Raji (cell line): ENCODE results near the gene COPS7B.

Experiments
- POLR2A ChIP-seq: IDR thresholded peaks from 2 replicates; pipeline ENCODE4 v1.6.1; 2011; ENCODE audit warnings: low read depth, low read length, control low read depth; ENCODE audit not compliant: insufficient read depth

COPS7B gene

DNA sequence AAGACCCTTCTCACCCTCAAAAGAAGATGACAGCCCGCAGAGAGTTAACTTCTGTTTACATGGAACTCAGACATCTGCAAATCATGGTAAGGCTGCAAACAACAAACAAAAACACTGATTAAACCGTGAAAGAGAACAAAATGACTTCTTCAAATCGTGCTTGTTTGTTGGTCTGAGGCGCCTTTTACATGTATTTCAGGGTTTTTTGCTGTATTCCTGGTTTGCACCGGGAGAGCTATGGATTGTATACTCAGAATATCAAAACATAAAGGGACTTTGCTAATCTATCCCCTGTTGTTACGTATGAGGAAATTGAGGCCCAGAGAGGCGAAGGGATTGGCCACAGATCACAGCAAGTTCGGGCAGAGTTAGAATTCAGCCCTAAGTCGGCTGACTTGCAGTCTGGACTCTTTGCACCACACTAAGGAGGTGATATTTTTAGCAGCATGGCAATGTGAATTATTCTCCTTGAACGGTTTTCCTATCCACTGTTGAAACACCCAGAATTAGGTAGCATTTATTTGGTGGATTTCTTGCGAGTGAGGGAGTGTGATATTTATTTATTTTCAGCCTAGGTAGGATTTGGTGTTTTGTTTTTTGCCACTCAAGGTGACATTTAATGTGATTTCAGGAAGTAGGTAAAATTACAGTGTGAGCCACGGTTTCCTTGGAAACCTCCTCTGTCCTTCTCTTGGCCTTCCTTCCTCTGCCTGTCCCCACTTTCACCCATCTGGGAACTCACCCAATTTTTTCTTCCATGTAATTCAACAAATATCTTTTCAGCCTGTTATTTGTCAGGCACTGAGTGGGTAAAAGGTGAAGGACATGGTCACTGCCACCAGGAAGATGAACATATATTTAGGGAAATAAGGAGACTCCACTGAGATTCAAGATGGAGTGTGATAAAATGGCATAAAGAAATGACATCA lies 4.2 kb upstream of the COPS7B start:
- no peak for TF ChIP-seq POLR2A

DNA sequence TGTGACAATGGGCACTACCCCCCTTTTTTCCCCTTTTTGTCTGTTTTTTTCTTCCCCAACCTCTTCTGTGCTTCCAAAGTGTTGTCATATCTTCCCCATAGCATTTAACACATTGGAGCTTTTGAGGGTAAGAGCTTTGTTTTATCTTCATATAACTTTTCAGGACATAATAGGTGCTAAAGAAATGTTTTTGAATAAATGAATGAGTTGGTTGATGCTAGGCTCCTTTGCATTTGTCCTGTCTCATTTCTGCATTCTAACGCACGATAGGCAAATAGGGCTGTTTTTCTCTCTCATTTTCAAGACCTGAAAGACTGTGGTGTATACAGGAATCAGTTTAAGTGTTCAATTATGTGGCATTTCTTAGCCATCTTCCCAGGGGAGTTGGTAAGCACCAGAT lies 832 bp upstream of the COPS7B start:
- TF ChIP-seq POLR2A, result no peak

DNA sequence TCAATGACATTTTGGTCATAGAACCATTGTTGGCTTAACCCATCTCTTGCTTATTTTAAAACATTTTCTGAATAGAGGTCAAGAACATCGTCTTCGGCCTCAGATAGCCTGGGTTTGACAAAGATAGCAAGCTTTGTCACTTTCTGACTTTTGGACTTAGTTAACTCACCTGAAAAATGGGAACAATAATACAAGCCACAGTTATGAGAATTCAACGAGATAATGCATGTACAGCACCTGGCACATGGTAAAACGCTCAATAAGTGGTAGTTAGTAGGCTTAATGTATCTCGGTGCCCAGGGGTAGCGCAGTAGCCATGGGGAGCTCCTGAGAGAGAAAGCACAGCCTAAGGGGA lies 446 bp upstream of the COPS7B start:
- TF ChIP-seq POLR2A, result no peak

DNA sequence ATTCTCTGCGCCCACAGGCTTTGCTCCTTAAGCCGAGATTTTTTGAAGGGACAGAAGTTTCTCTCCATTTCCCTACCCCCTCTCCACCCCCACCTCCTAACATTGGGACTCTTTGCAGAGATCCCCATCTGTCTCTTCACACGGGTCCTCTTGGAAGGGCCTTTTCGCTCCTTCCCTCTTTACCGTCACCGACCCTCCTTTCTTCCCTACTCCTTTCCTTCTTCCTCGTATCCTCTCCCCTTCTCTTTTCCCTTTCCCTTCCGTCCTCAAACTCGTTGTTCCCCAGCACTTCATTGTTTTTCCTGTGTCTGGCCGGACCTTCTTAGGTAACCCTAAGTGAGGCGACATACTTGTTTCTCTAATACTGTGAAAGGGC lies 660 bp downstream of the COPS7B start:
- TF ChIP-seq POLR2A, result no peak

DNA sequence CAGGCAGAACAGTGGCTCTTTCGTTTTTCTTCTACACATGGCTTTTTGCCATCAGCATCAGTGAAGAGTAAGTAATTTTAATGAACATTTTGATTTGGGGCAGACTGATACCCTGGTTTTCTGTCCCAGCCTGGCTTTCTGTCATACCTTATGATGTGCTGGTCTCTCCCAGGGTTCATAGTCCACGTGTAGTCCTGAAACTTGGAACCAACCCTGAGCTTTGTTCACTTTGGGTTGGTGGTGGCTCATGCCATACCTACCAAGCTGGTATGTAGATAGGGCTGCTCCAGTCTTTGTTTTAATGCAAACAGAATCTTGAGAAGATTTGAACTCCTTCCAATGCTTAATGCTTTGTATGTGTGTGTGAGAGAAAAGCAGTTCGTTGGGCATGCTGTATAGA lies 4.9 kb downstream of the COPS7B start:
- TF ChIP-seq POLR2A, result no peak

DNA sequence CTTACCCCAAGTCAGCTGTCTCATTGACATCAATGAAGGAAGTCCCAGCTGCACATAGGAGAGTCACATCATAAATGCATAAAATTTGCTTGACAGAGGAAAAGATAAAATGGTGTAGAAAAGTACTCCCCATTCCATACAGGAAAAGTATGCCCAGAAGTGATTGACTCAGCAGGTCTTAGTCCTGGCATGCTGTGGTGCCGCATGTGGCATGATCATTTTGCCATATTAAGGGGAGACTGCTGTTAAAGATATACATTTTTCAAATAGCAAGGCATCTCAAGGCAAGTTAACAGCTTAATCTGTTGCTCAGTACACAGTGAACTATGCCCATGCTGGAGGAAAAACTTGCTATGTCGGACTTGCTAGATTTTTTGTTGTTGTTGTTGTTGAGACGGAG lies 8.1 kb downstream of the COPS7B start:
- TF ChIP-seq POLR2A, result no peak

DNA sequence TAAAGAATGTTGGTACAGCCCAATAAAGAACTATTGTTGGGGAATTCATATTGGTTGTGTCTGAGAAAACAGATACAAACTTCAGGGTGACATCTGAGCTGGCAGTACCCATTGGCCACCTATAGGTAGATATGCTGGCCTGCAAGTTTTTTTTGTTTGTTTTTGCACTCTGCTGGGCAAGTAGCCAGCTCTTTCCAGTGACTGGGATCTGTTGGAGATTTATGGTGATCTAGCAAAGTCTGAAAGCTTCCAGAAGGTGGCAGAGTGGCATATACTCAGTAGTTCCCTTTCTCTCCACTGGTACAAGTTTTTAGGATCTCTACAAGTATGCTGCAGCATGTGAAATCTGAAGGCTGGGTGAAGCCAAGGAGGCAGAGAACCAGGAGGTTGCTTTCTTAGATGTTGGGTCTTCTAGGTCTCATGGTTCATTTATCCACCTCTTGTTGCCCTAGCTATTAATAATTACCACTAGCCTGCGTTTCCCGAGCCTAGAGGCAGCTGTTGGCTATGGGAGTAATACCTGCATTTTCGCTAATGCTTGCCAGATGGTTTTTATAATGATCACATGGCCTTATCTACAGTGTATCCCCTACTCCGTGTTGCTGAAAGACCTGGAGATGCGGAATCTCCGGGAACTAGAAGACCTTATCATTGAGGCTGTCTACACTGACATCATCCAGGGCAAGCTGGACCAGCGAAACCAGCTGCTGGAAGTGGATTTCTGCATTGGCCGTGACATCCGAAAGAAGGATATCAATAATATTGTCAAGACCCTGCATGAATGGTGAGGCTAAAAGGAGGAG lies 9.5 kb downstream of the COPS7B start:
- TF ChIP-seq POLR2A, result no peak

DNA sequence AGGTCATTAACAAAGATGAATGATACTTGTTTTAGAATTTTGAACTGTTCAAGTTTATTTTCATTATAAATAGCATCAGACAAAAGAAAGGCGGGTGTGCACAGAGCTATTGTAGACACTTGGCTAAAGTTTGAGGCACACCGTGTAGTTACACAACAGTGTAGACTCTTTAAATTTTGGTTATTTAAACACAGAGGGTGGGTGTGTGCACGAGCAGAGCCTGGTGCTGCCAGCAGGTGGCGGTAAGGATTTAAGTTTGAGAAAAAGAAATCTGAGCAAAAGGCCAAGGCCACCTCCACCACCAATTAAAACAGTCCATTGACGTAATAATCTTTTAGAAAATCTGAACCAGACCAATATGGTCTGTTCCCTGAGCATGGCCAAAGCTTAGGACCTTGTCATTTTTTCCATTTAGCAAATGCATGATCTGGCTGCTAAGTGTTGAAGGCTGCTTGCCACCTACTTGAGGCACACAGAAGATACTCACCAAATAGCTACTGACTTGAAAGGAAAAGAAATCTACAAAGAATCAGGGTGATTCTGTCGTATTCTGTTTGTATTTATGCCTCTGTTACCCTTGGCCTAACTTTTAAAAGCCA lies 14.3 kb downstream of the COPS7B start:
- TF ChIP-seq POLR2A, result no peak

DNA sequence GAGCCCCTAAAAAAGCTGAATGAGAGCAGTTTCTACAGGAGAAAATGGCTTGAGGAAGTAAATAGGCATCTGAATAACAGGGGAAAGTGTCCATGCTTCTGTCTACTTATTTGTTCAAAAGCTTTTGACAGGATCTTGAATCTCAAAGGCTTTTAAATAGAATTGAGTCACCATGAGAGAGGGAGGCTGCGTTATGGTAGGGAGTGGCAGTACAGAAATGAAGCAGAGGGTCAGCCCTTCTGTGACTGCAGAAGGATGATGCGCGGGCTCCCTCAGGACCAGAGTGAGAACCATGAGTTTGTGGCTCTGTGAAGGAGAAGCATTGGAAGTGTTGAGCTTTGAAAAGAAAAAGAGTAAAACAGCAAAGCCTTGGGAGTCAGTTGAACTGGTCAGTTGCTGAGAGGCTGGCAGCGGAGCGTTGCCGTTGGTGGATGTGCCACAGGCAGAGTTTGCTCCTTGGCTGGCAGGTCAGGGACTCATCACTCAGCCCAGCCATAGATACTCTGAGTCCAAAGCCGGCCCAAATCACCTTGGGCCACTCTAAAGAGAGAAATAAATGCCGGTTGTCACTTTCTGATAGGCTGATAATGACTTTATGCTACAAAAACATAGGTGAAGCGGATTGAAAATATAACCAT lies 17.4 kb downstream of the COPS7B start:
- no peak for TF ChIP-seq POLR2A

DNA sequence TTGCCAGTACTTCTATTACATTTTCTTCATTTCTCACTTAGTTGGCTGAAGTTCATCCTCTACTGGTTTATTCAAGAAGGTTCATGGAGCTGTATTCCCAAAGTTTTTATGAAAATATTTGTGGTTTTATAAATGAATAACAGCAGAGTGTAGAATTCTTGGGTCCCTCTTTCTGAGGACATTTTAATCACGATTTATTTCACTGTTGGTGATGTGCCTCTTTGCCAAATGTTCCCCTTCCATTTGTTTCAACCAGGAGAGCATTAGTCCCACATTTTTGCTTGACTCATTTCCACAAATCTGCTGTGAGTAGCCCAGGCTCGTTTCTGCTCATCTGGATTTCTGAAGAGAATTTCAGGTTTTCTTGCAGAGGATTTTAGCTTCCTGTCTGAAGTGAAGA lies 20.8 kb downstream of the COPS7B start:
- no peak for TF ChIP-seq POLR2A

DNA sequence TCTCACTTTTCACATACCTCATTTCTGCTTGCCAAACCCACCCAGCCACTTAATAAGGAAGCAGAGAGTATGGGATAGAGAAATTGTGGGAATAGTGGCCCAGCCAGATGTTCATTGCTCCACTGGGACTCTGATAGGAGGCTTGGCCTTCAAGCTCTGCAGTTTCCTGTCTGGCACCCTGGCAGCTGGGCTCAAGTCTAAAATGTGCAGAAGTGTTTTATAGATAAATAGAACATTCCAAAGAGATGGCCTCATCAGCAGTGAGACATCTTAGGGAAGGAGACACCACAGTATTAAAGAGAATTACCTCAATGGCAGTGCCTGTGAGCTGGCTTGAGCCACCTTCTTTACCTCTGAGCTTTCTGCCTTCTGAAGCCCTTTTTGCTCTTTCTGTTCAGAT lies 24.7 kb downstream of the COPS7B start:
- TF ChIP-seq POLR2A, result no peak

DNA sequence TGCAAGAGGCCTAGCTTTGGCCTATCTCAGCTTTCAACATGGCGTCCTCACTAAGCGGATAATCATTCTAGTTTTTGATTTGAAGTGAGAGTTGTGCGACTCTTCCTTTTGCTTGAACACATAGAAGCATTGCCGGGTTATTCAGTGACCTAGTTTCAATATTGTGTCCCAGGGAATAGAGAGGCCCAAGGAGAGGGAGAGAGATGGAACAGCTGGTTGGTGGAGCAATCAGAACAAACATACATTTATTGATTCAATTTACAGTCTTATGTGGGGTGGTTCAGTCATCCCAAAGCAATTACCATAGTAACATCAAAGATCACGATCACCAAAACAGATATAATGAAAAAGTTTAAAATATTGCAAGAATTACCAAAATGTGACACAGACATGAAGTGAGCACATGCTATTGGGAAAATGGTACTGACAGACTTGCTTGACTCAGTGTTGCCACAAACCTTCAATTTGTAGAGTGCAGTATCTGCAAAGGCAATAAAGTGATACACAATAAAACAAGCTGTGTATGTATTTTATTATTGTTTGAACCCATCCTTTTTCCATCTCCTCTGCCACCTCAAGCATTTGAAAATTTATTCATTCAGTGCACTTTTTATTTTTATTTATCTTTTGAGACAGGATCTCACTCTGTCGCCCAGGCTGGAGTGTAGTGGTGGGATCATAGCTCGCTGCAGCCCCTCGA lies 30.2 kb downstream of the COPS7B start:
- no peak for TF ChIP-seq POLR2A

DNA sequence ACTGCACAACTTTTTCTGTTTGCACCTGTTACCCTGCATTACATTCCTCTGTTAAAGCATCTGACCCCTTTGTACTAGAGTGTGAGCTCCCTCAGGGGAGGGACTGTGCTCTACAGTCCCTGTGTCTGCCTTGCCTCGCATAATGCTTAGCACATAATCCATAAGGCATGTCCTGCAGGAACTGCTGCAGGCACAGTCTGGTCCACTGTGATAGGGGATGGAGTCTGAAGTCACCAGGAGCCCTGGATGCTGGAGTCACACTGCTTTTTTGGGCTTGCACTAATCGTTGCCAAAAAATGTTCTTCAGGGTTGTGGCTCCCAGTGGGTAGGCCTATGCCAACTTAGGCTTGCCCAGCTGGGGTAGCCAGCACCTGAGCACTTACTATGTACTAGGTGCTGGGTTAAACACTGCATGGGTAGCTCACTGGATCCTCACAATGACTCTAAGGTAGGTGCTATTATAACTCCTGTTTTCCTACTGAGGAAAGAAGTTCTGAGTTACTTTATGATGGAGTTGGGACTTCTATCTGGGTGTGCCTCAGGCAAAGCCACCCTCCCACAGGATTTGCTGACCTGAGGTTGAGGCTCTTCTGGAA lies 33.3 kb downstream of the COPS7B start:
- no peak for TF ChIP-seq POLR2A

DNA sequence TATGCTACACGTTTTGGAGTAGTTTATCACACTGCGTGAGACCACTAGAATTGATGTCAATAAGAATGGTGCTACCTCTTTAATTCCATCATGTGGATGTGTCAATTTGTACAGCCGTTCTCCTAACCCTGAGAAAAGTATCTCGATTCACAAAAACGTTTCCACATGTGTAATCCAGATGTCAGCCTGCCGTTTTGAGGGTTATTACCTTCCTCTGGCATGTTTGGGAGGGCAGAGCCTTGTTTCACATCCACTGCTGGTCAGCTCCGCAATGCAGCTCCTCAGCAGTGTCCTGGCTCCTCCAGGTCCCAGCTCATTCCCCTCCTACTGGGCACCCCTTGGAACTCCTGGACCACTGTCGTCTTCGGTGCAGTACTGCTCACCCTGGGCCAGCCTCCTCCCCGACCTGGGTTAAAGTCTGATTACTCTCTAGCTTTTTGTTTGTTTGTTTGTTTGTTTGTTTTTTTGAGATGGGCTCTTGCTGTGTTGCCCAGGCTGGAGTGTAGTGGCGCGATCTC lies 34.6 kb downstream of the COPS7B start:
- no peak for TF ChIP-seq POLR2A
